Naive thymus-derived CD4-positive, alpha-beta T cell (primary cell): ENCODE measurements around the gene NPAS3. TPM values are rescaled to one million over a fixed set of nuclear protein-coding genes. Genes with fewer than 3 reads are reported as not detected.

Experiments
- ATAC-seq: fragments of 150-1000 bp; cut with Tn5 transposase; 2 replicates; pipeline ENCODE4 v1.10.0; 2021; ENCODE audit warnings: mild to moderate bottlenecking, moderate library complexity
- CTCF ChIA-PET: fragments of 350-600 bp; sonication (Branson Sonifier 250); formaldehyde crosslinking; loops from one replicate; lab custom pipeline; 2021; ENCODE audit warnings: antibody characterized with exemption; lab: Charles Lee
- POLR2A ChIA-PET: fragments of 350-600 bp; sonication (Branson Sonifier 250); formaldehyde crosslinking; loops from one replicate; lab custom pipeline; 2021; ENCODE audit warnings: antibody characterized with exemption, inconsistent platforms; lab: Charles Lee
- DNase-seq, 9 donors: peaks; one replicate each; pipeline versions ENCODE4 v3.0.0 to v3.0.0-alpha.2; 2020 to 2022; ENCODE audit warnings: mixed read lengths in 1 of 9
- H3K27ac ChIP-seq: one replicate; pipeline ENCODE4 v1.7.0; 2013; ENCODE audit warnings: mild to moderate bottlenecking, low read depth, low read length, moderate library complexity
- H3K27me3 ChIP-seq, 2 donors: one replicate each; pipeline ENCODE4 v1.7.0; 2013; ENCODE audit warnings: low read length in 2 of 2, mild to moderate bottlenecking in 2 of 2, moderate library complexity in 2 of 2; ENCODE audit not compliant: control insufficient read depth in 2 of 2, insufficient read depth in 2 of 2
- H3K36me3 ChIP-seq, 3 experiments: 1 replicate in 2 of 3; 2 replicates in 1 of 3; pipeline ENCODE4 v1.7.0; 2013; ENCODE audit warnings: low read length in 3 of 3, mild to moderate bottlenecking in 3 of 3, moderate library complexity in 1 of 3; ENCODE audit not compliant: insufficient read depth in 3 of 3, control insufficient read depth in 2 of 3
- H3K4me1 ChIP-seq, 2 donors: one replicate each; pipeline ENCODE4 v1.7.0; 2013; ENCODE audit warnings: low read length in 2 of 2, mild to moderate bottlenecking in 2 of 2, moderate library complexity in 1 of 2; ENCODE audit not compliant: control insufficient read depth in 2 of 2, insufficient read depth in 2 of 2
- H3K4me3 ChIP-seq: 2 replicates; pipeline ENCODE4 v1.7.0; 2013; ENCODE audit warnings: mild to moderate bottlenecking, low read length
- H3K9me3 ChIP-seq, 3 experiments: 1 replicate in 2 of 3; 2 replicates in 1 of 3; pipeline ENCODE4 v1.7.0; 2013; ENCODE audit warnings: low read length in 3 of 3; ENCODE audit not compliant: control insufficient read depth in 2 of 3
- H3K27ac Mint-ChIP-seq, 9 donors: one replicate each; pipeline ENCODE4 v1.8.0; 2020 to 2022; ENCODE audit warnings: mixed read lengths in 9 of 9, mild to moderate bottlenecking in 8 of 9, moderate library complexity in 5 of 9, inconsistent platforms in 2 of 9
- H3K27me3 Mint-ChIP-seq, 5 donors: one replicate each; pipeline ENCODE4 v1.8.0; 2021 to 2022; ENCODE audit warnings: mixed read lengths in 5 of 5, mild to moderate bottlenecking in 1 of 5
- H3K36me3 Mint-ChIP-seq, 5 donors: one replicate each; pipeline ENCODE4 v1.8.0; 2020 to 2022; ENCODE audit warnings: mixed read lengths in 5 of 5, mild to moderate bottlenecking in 3 of 5, inconsistent platforms in 1 of 5
- H3K4me1 Mint-ChIP-seq, 7 donors: one replicate each; pipeline ENCODE4 v1.8.0; 2020 to 2022; ENCODE audit warnings: mixed read lengths in 7 of 7, mild to moderate bottlenecking in 3 of 7, inconsistent platforms in 1 of 7
- H3K4me3 Mint-ChIP-seq, 10 donors: one replicate each; pipeline ENCODE4 v1.8.0; 2020 to 2022; ENCODE audit warnings: mild to moderate bottlenecking in 10 of 10, mixed read lengths in 10 of 10, moderate library complexity in 6 of 10, inconsistent platforms in 2 of 10
- H3K9me3 Mint-ChIP-seq, 11 donors: one replicate each; pipeline ENCODE4 v1.8.0; 2020 to 2022; ENCODE audit warnings: mixed read lengths in 11 of 11, mild to moderate bottlenecking in 4 of 11, inconsistent platforms in 1 of 11, moderate library complexity in 1 of 11
- intact Hi-C, 2 donors: fragments of 100-400 bp; cut with micrococcal nuclease; formaldehyde crosslinking; loops; one replicate each; pipeline ENCODE4 v1.15.1; 2023
- polyA plus RNA-seq, 2 donors: library from polyadenylated mRNA; unstranded; fragments of 300-500 nt; fragmentation: Illumina TruSeq; gene quantifications; one replicate each; pipeline ENCODE4 v1.2.3, GENCODE V29; 2021
- total RNA-seq, 6 experiments: library from RNA in 5 of 6; stranded (reverse) in 5 of 6; gene quantifications; 1 replicate in 5 of 6; 2 replicates in 1 of 6; pipeline ENCODE4 v1.2.3 and lab custom pipeline; 2021 to 2026

NPAS3 gene
- total and polyA plus RNA-seq, 7 experiments from 2014 or later: not detected

- Histone ChIP-seq H3K27ac (no peak overlapping the region), H3K4me1 (no peaks in the 10 kb centered on the region), H3K36me3 (no peaks in the 10 kb centered on the region), H3K4me3 (no peak overlapping the region), H3K9me3 (no peaks in the 10 kb centered on the region), H3K27me3 (no peaks in the 10 kb centered on the region)
- CTCF ChIA-PET: no interaction called here
- intact Hi-C loops: no loop called here
- H3K4me1 Mint-ChIP-seq: no peaks in the 10 kb centered on the region
- H3K9me3 Mint-ChIP-seq: peaks cover 0 to 18% (median 0%) of the 10 kb centered on the region in 11 donors
- H3K27me3 Mint-ChIP-seq: no peaks in the 10 kb centered on the region
- no peaks in the 10 kb centered on the region for H3K36me3 Mint-ChIP-seq
- ATAC-seq (no peak), DNase-seq (no peak)
- POLR2A ChIA-PET: no interaction called here
- H3K4me3 Mint-ChIP-seq: no peak overlapping the region
- H3K27ac Mint-ChIP-seq: no peak overlapping the region
These were observed 321.1 kb downstream of the NPAS3 start for GRCh38 chr14:33259764-33260163.

- Histone ChIP-seq H3K36me3 (no peaks in the 10 kb centered on the region), H3K27ac (no peak overlapping the region), H3K9me3 (no peaks in the 10 kb centered on the region), H3K4me3 (no peak overlapping the region), H3K4me1 (no peaks in the 10 kb centered on the region), H3K27me3 (no peaks in the 10 kb centered on the region)
- intact Hi-C loops: no loop called here
- Mint-ChIP-seq H3K27me3 (no peaks in the 10 kb centered on the region), H3K4me3 (no peak overlapping the region), H3K9me3 (peaks cover 0 to 5% (median 0%) of the 10 kb centered on the region in 11 donors), H3K36me3 (no peaks in the 10 kb centered on the region), H3K27ac (no peak overlapping the region), H3K4me1 (peaks cover 0 to 5% (median 0%) of the 10 kb centered on the region in 7 donors)
- ATAC-seq (no peak), DNase-seq (no peak)
- ChIA-PET CTCF (no interaction called here), POLR2A (no interaction called here)
These were observed 332.5 kb downstream of the NPAS3 start for GRCh38 chr14:33271216-33271615.

- Histone ChIP-seq H3K9me3 (no peaks in the 10 kb centered on the region), H3K36me3 (no peaks in the 10 kb centered on the region), H3K27ac (no peak overlapping the region), H3K4me3 (no peak overlapping the region), H3K4me1 (no peaks in the 10 kb centered on the region), H3K27me3 (no peaks in the 10 kb centered on the region)
- intact Hi-C loops: no loop called here
- ATAC-seq: no peak
- ChIA-PET POLR2A (no interaction called here), CTCF (interaction anchor here (0.7 kb wide), 1 partner anchor 174 kb away, joined by 4 read pairs; no protein-coding TSS in a partner anchor)
- no peak for DNase-seq
- peaks cover 0 to 5% (median 0%) of the 10 kb centered on the region in 7 donors for H3K4me1 Mint-ChIP-seq
- H3K4me3 Mint-ChIP-seq: no peak overlapping the region
- no peaks in the 10 kb centered on the region for H3K36me3 Mint-ChIP-seq
- peaks cover 0 to 5% (median 0%) of the 10 kb centered on the region in 11 donors for H3K9me3 Mint-ChIP-seq
- no peak overlapping the region for H3K27ac Mint-ChIP-seq
- no peaks in the 10 kb centered on the region for H3K27me3 Mint-ChIP-seq
These were observed 333.2 kb downstream of the NPAS3 start for GRCh38 chr14:33271891-33272290.

DNA sequence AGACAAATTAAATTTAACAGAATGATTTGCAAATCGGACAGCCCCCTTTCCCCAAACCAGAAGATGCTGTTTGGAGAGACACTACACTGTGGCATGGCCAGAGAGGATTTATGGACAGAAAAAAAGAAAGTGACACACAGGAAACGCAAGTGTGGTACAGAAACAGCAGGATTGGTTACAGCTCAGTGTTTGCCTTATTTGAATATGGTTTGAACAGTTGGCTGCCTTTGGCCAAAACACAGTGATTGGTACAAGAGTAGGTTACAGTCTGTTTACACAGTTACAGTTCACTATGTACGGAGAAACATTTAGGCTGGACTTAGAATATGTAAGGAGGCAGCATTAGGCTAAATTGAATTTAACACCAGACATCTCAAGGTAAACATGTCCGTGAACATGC, 335.3 kb downstream of the NPAS3 start:
- Mint-ChIP-seq H3K4me1 (peaks cover 0 to 5% (median 0%) of the 10 kb centered on the region in 7 donors), H3K36me3 (no peaks in the 10 kb centered on the region), H3K27me3 (peaks cover 0 to 12% (median 6%) of the 10 kb centered on the region in 5 donors), H3K4me3 (no peak overlapping the region), H3K9me3 (peaks cover 0 to 14% (median 2%) of the 10 kb centered on the region in 11 donors), H3K27ac (no peak overlapping the region)
- CTCF ChIA-PET: no interaction called here
- no peak for ATAC-seq
- H3K4me1 ChIP-seq: no peaks in the 10 kb centered on the region
- no peak for DNase-seq
- no peaks in the 10 kb centered on the region for H3K9me3 ChIP-seq
- POLR2A ChIA-PET: no interaction called here
- intact Hi-C loops: no loop called here
- no peak overlapping the region for H3K27ac ChIP-seq
- no peak overlapping the region for H3K4me3 ChIP-seq
- no peaks in the 10 kb centered on the region for H3K36me3 ChIP-seq
- no peaks in the 10 kb centered on the region for H3K27me3 ChIP-seq

GRCh38 chr14:33275879-33276278, 337.2 kb downstream of the NPAS3 start:
- Mint-ChIP-seq H3K27me3 (peaks cover 0 to 12% (median 6%) of the 10 kb centered on the region in 5 donors), H3K9me3 (peaks cover 0 to 14% (median 2%) of the 10 kb centered on the region in 11 donors), H3K27ac (no peak overlapping the region), H3K4me3 (no peak overlapping the region), H3K4me1 (peaks cover 0 to 5% (median 0%) of the 10 kb centered on the region in 7 donors), H3K36me3 (no peaks in the 10 kb centered on the region)
- H3K4me3 ChIP-seq: no peak overlapping the region
- H3K27me3 ChIP-seq: no peaks in the 10 kb centered on the region
- intact Hi-C loops: no loop called here
- no peaks in the 10 kb centered on the region for H3K4me1 ChIP-seq
- H3K9me3 ChIP-seq: no peaks in the 10 kb centered on the region
- ChIA-PET POLR2A (no interaction called here), CTCF (no interaction called here)
- no peak for DNase-seq
- no peak overlapping the region for H3K27ac ChIP-seq
- ATAC-seq: no peak
- H3K36me3 ChIP-seq: no peaks in the 10 kb centered on the region

DNA sequence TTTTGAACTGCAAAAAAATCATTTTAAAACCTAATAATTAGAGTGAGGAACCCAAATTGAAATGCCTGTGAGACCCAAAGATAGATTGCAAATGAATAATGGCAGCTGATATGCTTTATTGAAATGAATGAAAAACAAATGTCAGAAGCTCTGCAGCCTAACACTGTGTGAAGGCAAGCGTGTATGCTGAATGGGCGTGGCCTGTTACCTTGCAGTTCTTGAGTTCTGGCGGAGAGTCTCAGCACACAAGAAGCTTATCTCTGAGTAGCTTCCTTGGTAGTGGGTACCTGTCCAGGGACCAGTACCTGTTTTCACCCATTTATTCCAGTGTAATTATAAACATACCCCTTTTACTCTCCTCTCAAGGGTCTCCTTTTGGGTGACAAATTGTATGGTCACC, 341.2 kb downstream of the NPAS3 start:
- intact Hi-C loops: no loop called here
- ATAC-seq (no peak), DNase-seq (no peak)
- no peaks in the 10 kb centered on the region for H3K9me3 ChIP-seq
- H3K36me3 ChIP-seq: no peaks in the 10 kb centered on the region
- no peak overlapping the region for H3K4me3 ChIP-seq
- CTCF ChIA-PET: no interaction called here
- H3K4me1 ChIP-seq: no peaks in the 10 kb centered on the region
- peaks cover 0 to 12% (median 6%) of the 10 kb centered on the region in 5 donors for H3K27me3 Mint-ChIP-seq
- H3K36me3 Mint-ChIP-seq: no peaks in the 10 kb centered on the region
- no peak overlapping the region for H3K27ac Mint-ChIP-seq
- H3K4me1 Mint-ChIP-seq: no peaks in the 10 kb centered on the region
- no peak overlapping the region for H3K27ac ChIP-seq
- H3K9me3 Mint-ChIP-seq: peaks cover 0 to 9% (median 2%) of the 10 kb centered on the region in 11 donors
- no peak overlapping the region for H3K4me3 Mint-ChIP-seq
- POLR2A ChIA-PET: no interaction called here
- H3K27me3 ChIP-seq: no peaks in the 10 kb centered on the region

DNA sequence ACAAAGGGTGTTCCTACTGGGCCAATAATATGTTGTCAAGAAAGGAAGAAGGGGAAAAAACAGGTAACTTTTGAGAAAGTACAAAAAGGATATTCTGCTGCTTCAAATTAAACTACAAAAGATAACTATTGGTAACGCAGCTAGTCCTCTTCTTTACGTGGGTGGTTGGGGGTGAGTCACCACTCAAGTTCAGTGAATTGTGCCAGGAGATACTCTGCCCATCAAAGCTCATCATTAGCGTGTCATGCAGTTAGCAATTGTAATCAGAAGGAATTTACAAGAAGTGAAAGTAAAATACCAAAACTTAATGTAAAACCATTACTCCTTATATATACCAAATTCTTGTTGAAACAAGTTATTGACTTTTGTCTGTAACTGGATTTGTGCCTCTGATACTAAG, 342.0 kb downstream of the NPAS3 start:
- Histone ChIP-seq H3K27ac (no peak overlapping the region), H3K36me3 (no peaks in the 10 kb centered on the region), H3K27me3 (no peaks in the 10 kb centered on the region), H3K4me3 (no peak overlapping the region), H3K4me1 (no peaks in the 10 kb centered on the region), H3K9me3 (no peaks in the 10 kb centered on the region)
- intact Hi-C loops: no loop called here
- POLR2A ChIA-PET: no interaction called here
- H3K4me3 Mint-ChIP-seq: no peak overlapping the region
- ATAC-seq: no peak
- peaks cover 0 to 11% (median 2%) of the 10 kb centered on the region in 11 donors for H3K9me3 Mint-ChIP-seq
- H3K27me3 Mint-ChIP-seq: peaks cover 0 to 12% (median 7%) of the 10 kb centered on the region in 5 donors
- no peaks in the 10 kb centered on the region for H3K36me3 Mint-ChIP-seq
- H3K27ac Mint-ChIP-seq: no peak overlapping the region
- CTCF ChIA-PET: no interaction called here
- DNase-seq: no peak
- no peaks in the 10 kb centered on the region for H3K4me1 Mint-ChIP-seq
